T1000 (cell line): ENCODE data around the gene MED15.
A peak's percentile ranks its signal among the peaks of the same experiment; 100 is the strongest.

Source experiments
- DNase-seq: peaks from one replicate; lab custom pipeline; 2025; ENCODE audit warnings: mixed read lengths; lab: John Stamatoyannopoulos, UW

Gene MED15

DNA sequence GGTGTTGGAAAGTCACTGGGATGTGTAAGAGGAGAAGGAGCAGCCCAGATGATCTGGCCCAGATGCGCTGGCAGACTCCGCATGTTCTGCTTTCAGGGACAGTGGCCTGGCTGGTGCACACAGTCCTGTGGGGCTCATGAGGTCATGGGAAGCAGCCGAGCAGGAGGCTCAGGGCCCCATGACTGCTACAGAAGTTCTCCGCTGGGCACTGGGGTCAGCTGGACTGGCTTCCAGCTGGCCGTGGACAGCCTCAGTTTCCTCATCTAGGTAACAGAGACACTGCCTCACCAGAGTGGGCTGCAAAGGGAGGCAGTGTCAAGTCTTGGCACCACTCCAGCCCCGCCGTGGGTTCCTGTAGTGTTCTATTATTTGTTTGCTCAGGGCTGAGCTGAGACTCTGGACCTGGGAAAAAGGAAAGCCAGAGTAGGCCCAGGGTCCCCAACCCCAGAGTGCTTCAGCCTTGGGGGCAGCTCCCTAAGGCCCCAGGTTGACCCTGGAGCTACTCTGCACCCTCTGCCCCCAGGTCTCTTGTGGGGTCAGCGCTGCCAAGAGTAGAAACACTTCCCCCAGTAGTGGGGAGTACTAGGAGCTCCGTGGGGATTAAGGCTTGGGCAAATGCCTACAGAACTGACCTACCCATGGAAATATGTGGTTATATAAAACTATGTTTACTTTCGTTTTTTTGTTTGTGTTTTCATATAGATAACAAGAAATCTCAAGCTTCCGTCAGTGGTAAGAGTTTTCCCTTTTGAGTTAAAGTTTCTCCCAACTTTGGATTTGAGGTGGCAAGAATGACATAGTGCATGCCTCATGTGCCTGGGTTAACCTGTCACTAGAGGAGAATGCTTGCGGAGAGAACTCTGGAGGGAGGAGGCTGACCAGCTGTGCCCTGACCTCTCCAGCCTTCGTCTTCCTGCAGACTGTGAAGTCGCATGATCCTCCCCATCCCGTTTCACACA lies 45.3 kb downstream of the MED15 start:
- no peak for DNase-seq

DNA sequence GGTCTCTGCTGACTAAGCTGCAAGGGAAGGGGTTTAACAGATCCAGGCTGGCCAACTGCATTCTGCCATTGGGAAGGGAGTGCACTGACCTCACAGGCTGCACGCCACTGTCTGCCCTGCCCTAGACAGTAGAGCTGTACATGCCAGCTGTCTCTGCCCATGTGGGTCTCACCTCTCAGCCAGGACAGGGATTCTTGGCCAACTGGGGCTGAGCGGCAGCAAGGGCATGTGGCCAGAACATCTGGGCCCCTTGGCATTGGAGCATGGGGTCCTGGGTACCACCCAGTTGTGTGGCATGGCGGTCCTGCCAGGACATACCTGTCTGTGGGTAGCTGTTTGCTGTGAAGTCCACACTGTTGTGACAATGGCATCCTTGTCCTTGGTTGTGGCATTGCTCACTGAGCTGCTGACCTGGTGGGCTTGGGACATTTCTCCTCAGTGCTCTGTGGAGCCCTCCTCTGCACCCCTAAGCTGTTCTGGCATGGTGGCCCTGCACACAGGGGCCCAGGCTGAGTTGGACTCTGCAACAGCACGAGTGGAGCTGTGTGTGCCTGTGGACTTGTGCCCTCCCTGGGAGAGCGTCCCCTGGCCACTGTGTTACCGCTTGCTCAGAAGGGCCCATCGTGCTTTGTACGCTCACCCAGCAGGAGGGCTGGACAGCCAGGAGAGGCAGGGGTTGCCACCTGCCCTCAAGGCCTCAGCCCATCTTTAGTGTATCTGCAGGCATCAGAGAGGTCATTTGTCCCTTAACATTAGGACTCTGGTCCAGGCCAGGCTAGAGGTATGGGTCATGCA lies 46.7 kb downstream of the MED15 start:
- no peak for DNase-seq

GRCh38 chr22:20554824-20555223 lies 47.4 kb downstream of the MED15 start:
- no peak for DNase-seq

DNA sequence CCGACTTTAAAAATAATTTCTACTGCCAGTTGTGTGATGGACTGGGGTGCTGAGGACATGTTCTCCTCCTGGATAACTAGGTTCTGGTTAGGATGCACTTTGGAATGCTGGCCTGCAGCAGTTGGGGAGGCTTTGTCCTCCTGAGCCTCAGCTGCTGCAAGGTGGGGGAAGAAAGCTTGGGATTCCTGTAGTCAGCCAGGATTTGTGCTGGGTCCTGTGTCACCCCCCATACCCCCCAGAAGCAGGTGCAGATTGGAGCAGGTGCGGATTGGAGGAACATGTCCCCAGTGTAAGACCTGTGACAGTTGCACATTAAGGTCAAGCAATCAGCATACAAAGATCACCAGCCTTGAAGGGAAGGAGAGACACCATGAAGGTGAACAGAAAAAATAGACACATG lies 51.1 kb downstream of the MED15 start:
- no peak for DNase-seq

DNA sequence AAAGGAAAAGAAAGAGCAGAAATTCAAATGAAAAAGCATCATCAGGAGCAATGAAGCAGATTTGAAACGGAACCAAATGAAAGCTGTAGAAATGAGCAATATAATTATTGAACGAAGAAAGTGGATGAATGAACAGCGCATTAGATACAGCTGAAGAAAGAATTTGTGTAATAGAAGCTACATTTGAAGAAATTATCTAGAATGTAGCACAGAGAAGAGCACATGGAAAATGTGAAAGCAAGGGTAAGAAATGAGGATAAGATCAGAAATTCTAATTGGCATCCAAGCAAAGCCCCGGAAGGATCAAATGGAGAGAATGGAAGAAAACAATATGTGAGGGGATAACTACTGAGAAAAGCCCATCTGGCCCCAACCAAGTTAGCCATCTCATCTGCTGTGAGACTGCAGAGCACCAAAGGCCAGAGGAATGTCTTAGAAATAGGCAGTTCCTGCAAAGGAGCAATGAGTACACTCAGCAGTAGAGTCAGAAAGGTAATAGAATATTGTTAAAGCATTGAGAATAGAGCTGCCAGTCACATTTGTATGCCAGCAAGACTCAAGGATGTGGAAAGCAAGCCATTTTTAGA lies 51.9 kb downstream of the MED15 start:
- DNase-seq = no peak

DNA sequence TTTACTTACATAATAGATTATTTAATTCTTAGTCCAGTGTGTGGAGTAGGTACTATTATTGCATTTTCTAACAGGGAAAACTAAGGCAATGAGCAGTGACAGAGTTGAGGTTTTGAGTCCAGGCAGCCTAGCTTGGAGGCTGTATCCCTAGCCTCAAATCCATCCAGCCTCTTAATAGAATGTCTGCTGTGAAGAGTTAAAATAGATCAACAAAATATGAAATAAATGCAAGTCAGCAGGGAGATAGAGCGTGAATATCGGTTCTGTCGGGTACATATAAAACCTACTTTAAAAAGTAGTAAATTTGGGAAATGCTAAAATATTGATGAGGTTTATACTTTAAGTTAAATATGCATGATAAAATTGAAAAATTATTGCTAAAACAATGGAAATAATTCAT lies 53.3 kb downstream of the MED15 start:
- DNase-seq = no peak

- no peak for DNase-seq
Measured at GRCh38 chr22:20561882-20562281, 54.5 kb downstream of the MED15 start.

DNA sequence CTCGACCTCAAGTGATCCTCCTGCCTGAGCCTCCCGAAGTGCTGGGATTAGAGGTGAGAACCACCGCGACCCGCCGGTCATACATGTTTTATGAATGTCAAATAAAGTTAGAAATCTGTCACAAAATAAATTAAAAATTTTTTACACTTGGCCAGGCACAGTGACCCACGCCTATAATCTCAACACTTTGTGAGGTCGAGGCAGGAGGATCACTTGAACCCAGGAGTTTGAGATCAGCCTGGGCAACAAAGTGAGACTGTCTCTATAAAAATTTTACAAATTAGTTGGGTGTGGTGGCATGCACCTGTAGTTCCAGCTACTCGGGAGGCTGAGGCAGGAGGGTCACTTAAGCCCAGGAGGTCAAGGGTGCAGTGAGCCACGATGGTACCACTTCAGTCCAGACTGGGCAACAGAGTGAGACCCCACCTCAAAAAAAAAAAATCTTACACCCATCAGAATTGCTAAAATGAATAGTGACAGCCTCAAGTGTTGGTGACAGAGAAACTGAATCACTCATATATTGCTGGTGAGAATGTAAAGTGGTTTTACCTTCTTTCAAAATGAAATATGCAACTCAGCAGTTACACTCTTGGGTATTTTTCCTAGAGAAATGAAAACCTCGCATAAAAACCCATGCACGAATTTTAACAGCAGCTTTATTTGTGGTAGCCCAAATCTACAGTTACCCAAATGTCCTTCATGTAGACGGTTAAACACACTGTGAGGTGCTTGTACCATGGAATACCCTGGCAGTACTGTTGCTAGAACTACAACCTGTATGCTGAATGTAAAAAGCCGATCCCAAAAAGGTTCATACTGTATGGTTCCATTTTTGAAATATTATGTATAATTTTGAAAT lies 55.4 kb downstream of the MED15 start:
- no peak for DNase-seq

DNA sequence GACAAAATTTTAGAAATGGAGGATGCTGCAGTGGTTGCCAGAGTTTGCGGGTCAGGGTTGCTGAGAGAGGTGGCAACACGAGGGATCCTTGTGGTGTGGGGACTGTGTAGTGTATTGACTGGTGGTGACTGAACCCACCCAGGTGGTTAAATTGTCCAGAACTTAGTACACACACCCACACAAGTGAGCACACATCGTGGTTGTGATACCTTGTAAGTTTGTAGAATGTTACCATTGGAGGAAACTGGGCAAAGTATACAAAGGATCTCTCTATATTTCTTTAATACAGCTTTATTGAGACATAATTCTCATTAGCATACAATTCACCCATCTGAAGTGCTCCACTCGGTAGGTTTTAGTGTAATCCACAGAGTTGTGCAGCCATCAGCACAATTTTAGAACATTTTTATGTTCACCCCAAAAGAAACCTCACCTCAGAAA lies 56.1 kb downstream of the MED15 start:
- no peak for DNase-seq

DNA sequence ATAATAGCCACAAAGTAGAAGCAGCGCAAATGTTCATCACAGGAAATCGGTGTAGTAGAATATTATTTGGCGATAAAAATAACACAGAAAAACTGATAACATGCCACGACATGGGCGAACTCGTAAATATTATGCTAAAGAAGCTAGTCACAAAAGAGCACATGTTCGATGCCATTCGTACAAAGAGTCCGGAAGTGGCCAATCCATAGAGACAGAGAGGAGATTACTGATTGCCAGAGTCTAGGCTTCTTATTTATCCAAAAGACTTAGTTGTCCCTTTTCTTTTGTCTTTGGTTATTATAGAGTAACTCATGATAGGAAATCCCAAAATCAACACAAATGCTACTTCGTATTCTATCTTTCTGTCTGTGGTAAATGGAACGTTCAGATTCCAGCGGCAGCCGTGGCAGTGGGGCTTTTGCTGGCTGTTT lies 56.5 kb downstream of the MED15 start:
- DNase-seq = no peak

GRCh38 chr22:20565079-20565734 lies 57.8 kb downstream of the MED15 start:
- no peak for DNase-seq

GRCh38 chr22:20565761-20566160 lies 58.4 kb downstream of the MED15 start:
- no peak for DNase-seq

GRCh38 chr22:20566420-20567260 lies 59.2 kb downstream of the MED15 start:
- peak; percentile 32 for DNase-seq

DNA sequence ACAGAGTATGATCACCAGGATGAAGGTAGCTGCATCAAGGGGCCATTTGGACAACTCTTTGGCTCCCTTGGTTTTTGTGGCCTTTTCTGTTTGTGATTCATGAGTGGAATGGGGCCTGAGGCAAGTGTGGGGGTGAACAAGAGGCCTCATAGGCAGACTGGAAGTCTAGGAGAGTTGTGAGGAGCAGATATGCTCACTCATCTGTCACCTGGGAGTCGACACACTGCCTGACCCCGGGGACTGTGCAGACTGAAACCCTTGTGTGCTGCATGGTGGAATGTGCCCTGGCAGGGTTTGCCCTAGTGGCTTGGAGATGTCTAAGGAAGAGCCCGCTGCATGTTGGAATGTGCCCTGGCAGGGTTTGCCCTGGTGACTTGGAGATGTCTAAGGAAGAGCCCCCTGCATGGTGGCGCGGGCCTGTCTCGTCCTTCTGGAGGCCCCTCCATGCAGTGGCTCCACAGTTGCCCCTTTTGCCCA lies 60.0 kb downstream of the MED15 start:
- DNase-seq = peak; percentile 28

- DNase-seq = no peak
Measured at GRCh38 chr22:20567993-20568417, 60.6 kb downstream of the MED15 start.

DNA sequence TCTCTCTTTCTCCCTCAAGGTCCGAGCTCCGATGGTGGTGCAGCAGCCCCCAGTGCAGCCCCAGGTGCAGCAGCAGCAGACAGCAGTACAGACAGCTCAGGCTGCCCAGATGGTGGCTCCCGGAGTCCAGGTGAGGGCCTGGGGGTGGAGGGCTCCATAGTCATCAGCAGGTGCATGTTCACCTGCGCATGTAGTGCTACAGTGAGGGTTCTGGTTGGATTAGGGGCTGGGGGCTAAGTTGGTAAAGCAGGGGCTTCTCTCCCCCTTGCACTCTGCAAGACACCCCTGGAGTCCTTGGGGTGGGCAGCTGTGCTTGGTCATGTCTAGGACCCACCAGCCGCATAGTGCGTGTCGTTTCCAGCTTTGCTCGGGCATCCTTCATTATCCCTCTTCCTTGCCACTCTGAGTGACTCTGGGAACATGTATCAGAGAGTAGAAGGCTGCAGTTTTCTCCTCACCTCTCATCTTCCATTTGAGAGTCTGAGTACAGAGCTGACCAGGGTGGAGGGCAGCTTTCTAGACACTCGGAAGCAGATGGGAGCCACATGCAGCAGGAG lies 61.2 kb downstream of the MED15 start:
- no peak for DNase-seq

DNA sequence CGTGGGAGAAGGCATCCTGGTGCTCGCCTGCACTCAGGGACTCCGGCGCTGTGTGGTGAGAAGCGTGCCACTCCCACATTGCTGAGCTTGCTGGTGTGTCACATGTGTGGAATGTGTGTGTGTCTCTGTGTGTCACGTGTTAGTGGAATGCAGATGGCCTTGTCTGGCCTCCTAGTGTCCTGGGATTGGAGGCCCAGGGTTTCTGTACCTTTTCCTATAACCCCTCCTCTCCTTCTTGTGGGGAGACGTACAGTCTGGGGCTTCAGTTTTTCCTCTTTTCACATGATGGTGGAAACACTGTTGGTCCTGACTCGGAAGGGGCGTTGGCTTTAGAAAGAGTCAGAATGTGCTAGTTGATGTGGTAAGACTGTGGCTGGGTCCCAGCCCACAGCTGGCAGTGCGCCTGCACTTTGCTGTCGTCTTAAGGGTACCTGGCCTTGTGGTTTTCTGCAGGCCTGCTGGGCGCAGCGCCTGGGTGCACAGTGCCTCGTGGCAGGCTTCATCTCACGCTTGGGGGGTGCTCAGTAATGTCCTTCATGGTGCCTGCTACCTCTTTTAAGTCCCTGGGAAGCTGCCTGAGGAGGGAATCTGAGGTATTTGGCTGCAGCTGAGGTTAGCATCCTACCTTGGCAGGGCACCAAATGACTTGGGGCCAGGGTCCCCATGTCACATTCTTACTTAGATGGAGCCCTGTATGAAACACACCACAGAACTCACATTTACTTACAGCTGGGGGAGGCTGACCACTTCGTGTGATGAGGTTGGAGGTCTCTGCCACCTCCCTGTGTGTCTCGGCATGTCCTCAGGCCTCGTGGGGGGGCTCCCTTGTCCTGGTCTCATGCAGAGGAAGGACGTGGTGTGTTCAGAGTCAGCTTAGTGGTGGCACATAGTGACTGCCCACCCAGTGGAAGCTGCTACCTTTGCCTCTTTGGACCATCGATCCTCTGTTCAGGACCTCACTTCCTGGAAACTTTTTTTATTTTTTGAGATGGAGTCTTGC lies 61.9 kb downstream of the MED15 start:
- peak; percentile 74 for DNase-seq

- DNase-seq = no peak
Measured at GRCh38 chr22:20571078-20571503, 63.7 kb downstream of the MED15 start.
